Natural killer cell (primary cell): ENCODE measurements around the gene TMEM255B. TPM values are rescaled to one million over a fixed set of nuclear protein-coding genes. Genes with fewer than 3 reads are reported as not detected.

Source experiments
- ATAC-seq, 3 donors: fragments of 150-1000 bp in 2 of 3; fragments of 200-7000 bp in 1 of 3; cut with Tn5 transposase; 1 replicate in 1 of 3; 2 replicates in 2 of 3; pipeline ENCODE4 v1.10.0; 2021; ENCODE audit warnings: mild to moderate bottlenecking in 2 of 3, moderate library complexity in 2 of 3
- DNase-seq, 2 donors: peaks; one replicate each; pipeline versions ENCODE4 v3.0.0 to v3.0.0-alpha.2; 2013 to 2021; ENCODE audit warnings: mixed read lengths in 1 of 2
- H3K27ac ChIP-seq: one replicate; pipeline ENCODE4 v1.5.1; 2013; ENCODE audit warnings: mild to moderate bottlenecking, low read length
- H3K27me3 ChIP-seq: one replicate; pipeline ENCODE4 v1.6.1; 2013; ENCODE audit warnings: low read length; ENCODE audit not compliant: control insufficient read depth, insufficient read depth
- H3K36me3 ChIP-seq: one replicate; pipeline ENCODE4 v1.6.1; 2013; ENCODE audit warnings: low read length; ENCODE audit not compliant: control insufficient read depth, insufficient read depth
- H3K4me1 ChIP-seq: one replicate; pipeline ENCODE4 v1.6.1; 2013; ENCODE audit warnings: low read length; ENCODE audit not compliant: control insufficient read depth, insufficient read depth
- H3K4me3 ChIP-seq: one replicate; pipeline ENCODE4 v1.5.1; 2013; ENCODE audit warnings: low read length
- H3K9me3 ChIP-seq: one replicate; pipeline ENCODE4 v1.6.1; 2013; ENCODE audit warnings: low read length; ENCODE audit not compliant: control insufficient read depth, insufficient read depth
- H3K27ac Mint-ChIP-seq, 2 donors: one replicate each; pipeline ENCODE4 v1.8.0; 2022; ENCODE audit warnings: mild to moderate bottlenecking in 2 of 2, mixed read lengths in 2 of 2, moderate library complexity in 1 of 2
- H3K27me3 Mint-ChIP-seq, 2 donors: one replicate each; pipeline ENCODE4 v1.8.0; 2022; ENCODE audit warnings: low read depth in 2 of 2, mixed read lengths in 2 of 2
- H3K36me3 Mint-ChIP-seq: one replicate; pipeline ENCODE4 v1.8.0; 2022; ENCODE audit warnings: mixed read lengths
- H3K4me1 Mint-ChIP-seq, 2 donors: one replicate each; pipeline ENCODE4 v1.8.0; 2022; ENCODE audit warnings: mixed read lengths in 2 of 2
- H3K4me3 Mint-ChIP-seq: one replicate; pipeline ENCODE4 v1.8.0; 2022; ENCODE audit warnings: mild to moderate bottlenecking, moderate library complexity, mixed read lengths
- H3K9me3 Mint-ChIP-seq, 2 donors: one replicate each; pipeline ENCODE4 v1.8.0; 2022; ENCODE audit warnings: mixed read lengths in 2 of 2
- CTCF ChIP-seq: fragments of 200-600 bp; IDR thresholded peaks from one replicate; pipeline ENCODE4 v1.8.0; 2022; ENCODE audit warnings: antibody characterized with exemption
- WGBS: methylation state at CpG from one replicate; pipeline ENCODE4 v1.1.7; 2013; ENCODE audit warnings: missing lambda C conversion rate; ENCODE audit not compliant: insufficient coverage; 5-methylcytosine and 5-hydroxymethylcytosine counted together
- intact Hi-C: fragments of 100-400 bp; cut with micrococcal nuclease; formaldehyde crosslinking; loops from one replicate; pipeline ENCODE4 v1.14.2; 2022
- total RNA-seq, 4 donors: library from RNA; stranded (reverse); fragments of 120-200 nt in 1 of 4; gene quantifications; one replicate each; pipeline versions ENCODE4 v1.2.3 to v1.2.4, GENCODE V29; 2013 to 2022

Gene TMEM255B
- total RNA-seq, 3 donors from 2014 or later (not counting 1 experiment from before 2014, with no cell fraction given): 0.38 to 3.0 (median 1.0) TPM

GRCh38 chr13:113845723-113846635, 87.0 kb downstream of the TMEM255B start:
- H3K27ac Mint-ChIP-seq: no peak overlapping the region
- peaks cover 49% of the 10 kb centered on the region for H3K4me1 ChIP-seq
- H3K4me3 ChIP-seq: no peak overlapping the region

GRCh38 chr13:113846636-113847318, 87.8 kb downstream of the TMEM255B start:
- H3K27ac ChIP-seq: no peak overlapping the region
- TF ChIP-seq CTCF: no peak
- no peaks in the 10 kb centered on the region for H3K9me3 Mint-ChIP-seq
- intact Hi-C loops: no loop called here
- WGBS: 67% methylated on average over 28 of the region's 28 CpGs
- no peak overlapping the region for H3K27ac Mint-ChIP-seq
- H3K4me1 ChIP-seq: peaks cover 41% of the 10 kb centered on the region
- H3K36me3 ChIP-seq: no peaks in the 10 kb centered on the region
- DNase-seq: peak in 1 of 2 donors; percentile 70
- H3K27me3 ChIP-seq: no peaks in the 10 kb centered on the region
- H3K27me3 Mint-ChIP-seq: peaks cover 9 to 12% of the 10 kb centered on the region in 2 donors
- no peaks in the 10 kb centered on the region for H3K36me3 Mint-ChIP-seq
- H3K4me3 ChIP-seq: no peak overlapping the region
- ATAC-seq: peak; percentile 44 to 66 (median 49)
- peaks cover 18 to 23% of the 10 kb centered on the region in 2 donors for H3K4me1 Mint-ChIP-seq
- H3K9me3 ChIP-seq: peaks cover 7% of the 10 kb centered on the region
- H3K4me3 Mint-ChIP-seq: no peak overlapping the region

More at GRCh38 chr13:113845723-113846635, 87.0 kb downstream of the TMEM255B start:
- intact Hi-C loops: no loop called here
- Mint-ChIP-seq H3K27me3 (peaks cover 9 to 12% of the 10 kb centered on the region in 2 donors), H3K4me1 (peaks cover 26 to 29% of the 10 kb centered on the region in 2 donors), H3K9me3 (no peaks in the 10 kb centered on the region), H3K4me3 (peak overlapping the region; percentile 35), H3K36me3 (no peaks in the 10 kb centered on the region)
- no peak overlapping the region for H3K27ac ChIP-seq
- no peak for TF ChIP-seq CTCF
- DNase-seq (peak in 1 of 2 donors; percentile 32), ATAC-seq (no peak)
- no peaks in the 10 kb centered on the region for H3K36me3 ChIP-seq
- WGBS: 76% methylated on average over 30 of the region's 30 CpGs
- H3K9me3 ChIP-seq: peaks cover 14% of the 10 kb centered on the region
- no peaks in the 10 kb centered on the region for H3K27me3 ChIP-seq

DNA sequence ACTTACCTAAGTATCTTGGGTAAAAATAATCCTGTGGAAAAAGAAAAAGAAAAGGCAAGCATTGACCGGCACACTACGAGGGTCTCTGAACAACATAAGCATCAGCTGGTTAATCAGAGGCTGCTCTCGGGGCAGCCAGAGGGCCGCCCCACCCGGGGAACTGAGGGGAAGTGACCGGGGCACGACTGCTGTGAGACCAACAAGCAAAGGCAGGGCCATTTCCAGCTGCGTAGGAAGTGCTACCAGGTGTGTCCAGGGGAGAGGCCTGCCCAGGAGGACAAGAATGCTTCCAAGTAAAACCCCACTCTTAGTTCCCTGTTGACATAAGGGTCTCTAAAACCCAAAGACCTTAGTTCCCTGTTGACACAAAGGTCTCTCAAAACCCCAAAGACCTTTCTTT, 89.0 kb downstream of the TMEM255B start:
- H3K36me3 ChIP-seq: no peaks in the 10 kb centered on the region
- peaks cover 6 to 12% of the 10 kb centered on the region in 2 donors for H3K27me3 Mint-ChIP-seq
- no peak for TF ChIP-seq CTCF
- ATAC-seq: no peak
- no peaks in the 10 kb centered on the region for H3K9me3 ChIP-seq
- H3K9me3 Mint-ChIP-seq: no peaks in the 10 kb centered on the region
- peak in 1 of 2 donors; percentile 4 for DNase-seq
- H3K4me1 ChIP-seq: peaks cover 30% of the 10 kb centered on the region
- no peak overlapping the region for H3K27ac Mint-ChIP-seq
- H3K27ac ChIP-seq: no peak overlapping the region
- H3K4me1 Mint-ChIP-seq: peaks cover 10 to 17% of the 10 kb centered on the region in 2 donors
- no peak overlapping the region for H3K4me3 ChIP-seq
- no peak overlapping the region for H3K4me3 Mint-ChIP-seq
- WGBS: 79% methylated on average over 8 of the region's 8 CpGs
- no peaks in the 10 kb centered on the region for H3K27me3 ChIP-seq
- no peaks in the 10 kb centered on the region for H3K36me3 Mint-ChIP-seq
- intact Hi-C loops: no loop called here
